ENCODE results near the gene TMPRSS15.
A peak's percentile ranks its signal among the peaks of the same experiment; 100 is the strongest.
"Not testable (repeated sequence)": the region's sequence is repeated elsewhere in the genome, so short reads cannot be mapped to it uniquely, and the experiment has no call there.

TMPRSS15 gene

DNA sequence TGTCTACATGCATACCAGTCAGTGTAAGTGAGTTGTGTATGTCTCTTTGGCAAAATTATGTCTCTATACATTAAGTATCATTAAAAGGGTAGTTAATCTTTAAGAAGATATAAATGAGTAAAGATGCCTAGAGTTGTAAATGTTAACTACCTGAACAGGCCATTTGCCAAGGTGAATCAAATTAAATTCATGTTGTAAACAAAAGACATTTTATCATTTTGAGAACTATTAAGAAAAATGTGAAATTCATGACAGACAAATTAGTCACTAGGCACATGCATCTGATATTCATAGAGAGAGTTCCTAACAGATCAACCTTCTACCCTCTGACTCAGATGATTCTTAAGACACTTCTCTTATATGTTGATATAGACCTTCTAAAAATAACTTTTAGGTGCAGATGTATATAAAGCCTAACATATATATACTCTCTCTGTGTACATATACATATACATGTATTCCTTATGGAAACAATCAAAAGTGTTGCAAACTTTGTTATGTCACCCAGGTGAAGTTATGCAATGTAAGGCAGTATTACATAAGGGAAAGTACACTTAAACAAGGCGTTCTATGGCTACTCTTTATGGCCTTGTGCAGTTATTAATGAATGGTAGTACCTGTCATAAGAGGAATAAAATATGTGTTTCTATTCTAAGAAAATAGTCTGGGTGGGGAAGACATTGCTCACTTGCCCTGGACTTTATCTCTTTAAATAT lies at the start of gene TMPRSS15:
TSS of gene TMPRSS15 (minus strand) at position 51 of the 716 bp plus-strand sequence. CDS start 163 bp downstream, outside the sequence.
- DNase-seq = no peak

DNA sequence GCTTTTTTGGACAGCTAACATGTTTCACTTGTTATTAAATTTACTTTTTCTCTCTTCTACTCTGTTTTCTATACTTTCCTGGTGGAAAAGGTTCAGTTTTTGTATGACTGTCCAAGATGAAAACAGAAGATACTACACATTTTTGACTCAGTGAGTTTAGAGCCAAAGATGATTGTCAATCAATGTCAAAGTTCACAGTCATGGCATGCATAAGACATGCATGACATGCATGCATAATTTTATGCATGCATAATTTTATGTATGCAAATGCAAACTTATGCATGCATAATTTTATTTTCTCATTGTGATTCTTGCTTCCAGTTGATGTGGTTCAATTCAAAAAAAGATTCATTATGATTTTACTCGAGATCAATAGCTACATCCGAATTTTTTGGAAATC lies 48.1 kb upstream of the TMPRSS15 start:
- no peak for DNase-seq

DNA sequence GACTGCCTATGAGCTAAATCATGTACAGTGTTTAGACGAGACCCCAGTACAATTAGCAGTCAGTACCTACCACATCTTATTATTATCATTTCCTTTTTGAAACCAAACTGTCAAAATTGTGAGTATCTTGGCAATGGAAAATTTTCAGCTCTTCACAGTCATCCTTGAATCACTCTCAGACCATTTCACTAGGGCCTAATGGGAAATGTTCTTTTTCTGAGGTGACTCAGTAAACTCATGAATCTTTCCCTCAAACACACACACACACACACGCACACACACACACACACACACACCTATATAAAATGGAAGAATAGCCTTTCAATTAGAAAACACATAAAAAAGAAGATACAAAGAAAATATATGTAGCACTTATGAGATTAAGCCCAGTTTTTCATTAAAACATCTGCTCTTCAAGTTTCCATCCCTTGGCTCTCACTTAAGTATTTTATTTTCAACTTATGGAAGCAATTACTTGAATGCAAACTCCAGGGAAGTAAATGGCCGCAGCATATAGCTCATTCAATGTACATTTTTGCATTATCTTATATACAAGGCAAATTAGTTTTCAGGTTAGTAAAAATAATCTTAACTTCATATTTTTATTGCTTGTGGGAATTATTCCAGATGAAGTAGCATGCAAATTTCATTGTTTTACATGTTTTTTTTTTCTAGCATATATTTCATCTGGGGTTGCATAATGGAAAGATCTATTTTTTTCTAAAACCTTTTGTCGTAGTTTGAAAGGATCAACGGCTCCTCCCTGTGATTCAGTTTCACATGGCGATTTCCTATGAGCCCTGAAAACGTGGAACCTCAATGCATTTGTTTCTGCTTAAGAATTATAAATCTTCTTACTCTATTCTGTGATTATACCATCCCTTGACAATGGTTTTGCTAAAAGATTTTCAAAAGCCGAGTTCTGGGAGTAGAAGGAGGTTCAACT lies 46.3 kb upstream of the TMPRSS15 start:
- DNase-seq = no peak

DNA sequence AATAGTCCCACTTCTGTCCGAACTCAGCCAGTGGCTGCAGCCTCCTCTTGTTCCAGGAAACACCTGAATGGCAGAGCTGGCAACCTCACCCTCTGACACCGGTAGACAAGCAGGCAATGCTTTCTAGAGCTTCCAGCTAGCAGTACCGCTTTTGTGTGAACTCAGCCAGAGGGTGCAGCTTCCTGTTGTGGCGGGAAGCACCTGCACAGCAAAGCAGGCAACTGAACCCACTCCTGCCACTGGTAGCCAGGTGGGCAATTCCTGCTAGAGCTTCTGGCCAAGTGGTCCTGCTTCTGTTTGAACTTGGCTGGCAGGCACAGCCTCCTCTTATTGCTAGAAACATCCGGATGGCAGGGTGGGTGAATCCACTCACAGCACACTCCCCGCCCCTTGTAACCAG lies 40.1 kb upstream of the TMPRSS15 start:
- no peak for DNase-seq

- DNase-seq = no peak
These were observed 39.5 kb upstream of the TMPRSS15 start for GRCh38 chr21:18443085-18443484.

GRCh38 chr21:18430341-18430740 lies 26.8 kb upstream of the TMPRSS15 start:
- no peak for DNase-seq

DNA sequence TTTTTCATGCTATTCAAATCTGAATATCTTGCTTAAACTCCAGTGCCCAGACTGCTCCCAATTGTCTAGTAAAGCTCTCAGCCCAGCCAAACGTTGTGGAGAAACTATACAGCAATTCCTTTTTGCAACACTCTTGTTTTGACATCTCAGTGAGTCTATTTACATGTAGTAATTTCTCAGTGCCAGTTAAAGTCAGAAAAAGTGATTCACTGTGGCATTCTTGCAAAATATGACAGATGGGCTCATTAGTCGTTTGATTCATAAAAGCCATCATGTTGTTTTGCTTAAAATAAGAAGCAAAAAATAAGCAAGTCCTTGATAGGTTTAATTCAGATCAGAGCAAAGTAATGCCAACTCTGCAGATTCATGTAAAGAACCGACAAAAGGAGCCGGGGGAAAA lies 20.7 kb upstream of the TMPRSS15 start:
- no peak for DNase-seq

GRCh38 chr21:18417141-18417790 lies 13.7 kb upstream of the TMPRSS15 start:
- DNase-seq = no peak

- no peak for DNase-seq
These were observed 8.0 kb upstream of the TMPRSS15 start for GRCh38 chr21:18411565-18411964.

DNA sequence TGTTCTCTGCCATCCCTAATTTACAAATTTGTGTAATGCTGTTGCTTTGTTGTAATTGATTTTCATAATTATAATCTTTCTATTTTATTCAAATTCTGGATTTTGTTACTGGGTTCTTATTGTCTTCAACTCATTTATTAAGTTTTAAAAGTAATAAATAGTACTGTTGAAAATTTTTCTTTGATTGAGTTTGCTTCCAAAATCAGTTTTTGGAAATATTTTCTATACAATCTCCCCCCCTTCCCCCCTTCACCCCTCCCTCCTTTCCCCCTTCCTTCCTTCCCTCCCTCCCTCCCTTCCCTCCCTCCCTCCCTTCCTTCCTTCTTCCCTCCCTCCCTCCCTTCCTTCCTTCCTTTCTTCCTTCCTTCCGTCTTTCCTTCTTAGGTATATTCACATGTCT lies 6.0 kb upstream of the TMPRSS15 start:
- no peak for DNase-seq

DNA sequence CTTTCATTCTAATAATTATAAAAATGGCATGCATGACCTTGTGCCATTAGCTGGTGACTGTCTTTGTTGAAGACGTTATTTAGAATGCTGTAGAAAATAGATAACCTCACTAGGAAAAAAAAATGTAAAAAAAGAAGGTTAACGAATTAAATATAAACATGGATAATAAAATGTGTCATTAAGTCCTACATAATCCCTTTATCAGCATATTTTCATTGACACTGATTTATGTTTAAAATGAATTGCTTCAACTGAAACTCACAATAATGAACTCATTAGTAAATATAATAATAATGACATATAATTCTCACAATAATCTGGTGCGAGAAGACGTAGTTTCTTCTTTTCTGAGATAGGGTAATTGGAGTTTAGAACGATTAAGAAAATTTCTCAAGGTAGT lies 4.7 kb downstream of the TMPRSS15 start:
- DNase-seq = no peak

DNA sequence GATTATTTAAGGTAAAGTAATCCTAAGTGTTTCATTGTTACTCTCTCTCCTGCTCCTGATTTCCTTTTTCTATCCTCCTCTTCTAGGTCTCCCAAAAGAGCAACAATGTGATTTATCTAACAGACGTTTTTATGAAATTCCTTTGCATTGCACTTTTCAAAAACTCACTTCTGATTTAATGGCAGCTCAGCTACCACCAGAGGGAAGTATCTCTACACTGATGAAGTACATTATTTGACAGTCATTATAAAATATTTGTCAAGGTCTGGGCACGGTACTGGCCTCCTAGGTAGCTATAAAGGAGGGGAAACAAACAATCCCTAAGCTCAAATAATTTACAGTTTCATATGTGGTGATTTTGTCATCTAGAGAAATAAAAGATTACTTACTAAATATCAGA lies 15.6 kb downstream of the TMPRSS15 start:
- DNase-seq = no peak

GRCh38 chr21:18384771-18385170 lies 18.8 kb downstream of the TMPRSS15 start:
- no peak for DNase-seq

- not testable (repeated sequence) for DNase-seq
These were observed 20.5 kb downstream of the TMPRSS15 start for GRCh38 chr21:18382934-18383619.

DNA sequence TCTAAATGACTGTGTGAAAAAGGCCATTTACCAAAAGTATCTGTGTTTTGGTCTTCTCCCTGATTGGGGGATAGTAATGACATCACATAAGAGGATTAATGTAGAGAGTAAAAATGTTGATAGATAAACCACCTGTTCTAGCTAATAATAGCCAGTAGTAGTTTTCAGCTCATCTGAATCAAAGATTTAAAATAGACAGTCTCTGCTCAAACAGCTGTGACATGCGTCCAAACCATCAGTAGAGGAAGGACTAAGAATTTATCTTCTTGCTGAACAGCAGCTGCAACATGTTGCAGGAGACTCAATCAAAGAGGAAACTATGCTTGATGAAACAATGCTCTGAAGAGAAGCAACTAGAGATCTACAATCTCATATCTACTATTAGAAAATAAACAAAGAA lies 21.4 kb downstream of the TMPRSS15 start:
- DNase-seq = no peak

DNA sequence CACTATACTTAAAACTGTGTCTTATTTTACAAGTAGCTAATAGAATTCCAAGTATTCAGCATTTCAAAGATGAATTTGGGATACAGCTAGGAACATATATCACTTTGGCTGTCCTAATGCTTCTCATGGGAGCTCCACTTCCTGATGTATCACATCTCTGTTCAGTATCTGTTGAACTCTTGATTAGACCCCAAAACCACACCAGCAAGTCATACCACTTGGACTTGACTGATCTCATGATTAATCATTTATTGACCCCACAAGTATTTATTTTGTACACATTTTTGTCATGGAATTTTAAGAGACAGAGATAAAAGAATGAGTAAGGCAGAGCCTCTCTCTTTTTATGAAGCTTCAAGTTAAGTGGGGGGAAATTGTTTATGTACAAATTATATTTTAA lies 30.0 kb downstream of the TMPRSS15 start:
- no peak for DNase-seq

GRCh38 chr21:18370301-18370700 lies 33.3 kb downstream of the TMPRSS15 start:
- no peak for DNase-seq

GRCh38 chr21:18369115-18369514 lies 34.5 kb downstream of the TMPRSS15 start:
- peak; percentile 14 for DNase-seq

GRCh38 chr21:18368205-18368604 lies 35.4 kb downstream of the TMPRSS15 start:
- no peak for DNase-seq

GRCh38 chr21:18356801-18357200 lies 46.8 kb downstream of the TMPRSS15 start:
- no peak for DNase-seq

DNA sequence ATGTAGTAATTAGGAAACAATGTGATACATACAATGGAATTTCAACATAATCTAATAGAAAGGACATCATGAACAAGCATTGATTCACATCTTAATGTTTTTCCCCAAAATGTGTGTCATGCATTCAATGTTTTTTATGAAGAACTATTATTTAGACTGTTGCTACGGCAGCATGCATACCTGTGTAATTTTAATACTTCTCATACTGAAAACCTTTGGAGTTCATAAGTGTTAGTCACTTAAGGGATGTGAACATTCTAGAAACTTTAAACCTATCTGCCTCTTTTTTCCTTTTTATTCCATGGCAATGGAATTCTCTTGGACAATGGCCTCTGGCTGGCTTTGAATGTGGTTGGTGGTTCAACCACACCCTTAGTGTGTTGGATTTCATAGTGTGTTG lies 48.6 kb downstream of the TMPRSS15 start:
- DNase-seq = no peak

DNA sequence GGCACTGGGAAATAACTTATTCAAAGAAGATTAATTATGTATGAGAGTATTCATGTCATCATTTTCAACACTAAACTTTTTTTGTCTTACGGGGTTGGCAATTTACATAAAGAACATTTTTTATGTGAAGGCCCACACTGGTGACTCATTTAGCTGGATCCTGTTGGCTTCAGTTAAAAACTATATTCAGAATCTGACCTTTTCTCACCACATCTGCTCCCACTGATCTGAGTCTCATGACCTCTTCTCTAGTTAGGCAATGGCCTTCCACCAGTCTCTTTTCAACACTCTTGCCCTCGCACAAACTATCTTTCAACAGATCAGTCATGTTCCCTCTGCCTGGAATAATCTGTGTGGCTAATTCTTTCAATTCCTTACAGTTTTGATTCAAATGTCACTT lies 53.4 kb downstream of the TMPRSS15 start:
- DNase-seq = no peak

DNA sequence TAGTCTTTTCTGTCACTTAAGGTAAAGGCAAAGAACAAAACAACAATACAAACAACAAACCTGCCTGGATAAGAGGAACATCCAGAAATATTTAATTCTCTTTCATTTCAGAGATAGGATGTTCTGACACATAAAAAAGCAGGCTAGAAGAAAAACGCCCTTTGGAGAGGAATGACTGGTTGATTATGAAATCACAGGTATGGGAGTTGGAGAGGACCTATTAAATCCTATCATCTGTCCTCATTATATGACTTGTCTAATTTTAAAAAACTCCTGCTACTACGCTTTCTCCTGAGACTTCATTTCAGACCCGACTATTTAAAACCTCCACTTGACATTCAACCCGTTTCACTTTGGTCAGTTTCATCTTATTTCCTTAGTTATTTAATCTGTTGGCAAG lies 54.1 kb downstream of the TMPRSS15 start:
- DNase-seq = no peak
